ENCODE data around the gene PDIA6.

The PDIA6 gene

DNA sequence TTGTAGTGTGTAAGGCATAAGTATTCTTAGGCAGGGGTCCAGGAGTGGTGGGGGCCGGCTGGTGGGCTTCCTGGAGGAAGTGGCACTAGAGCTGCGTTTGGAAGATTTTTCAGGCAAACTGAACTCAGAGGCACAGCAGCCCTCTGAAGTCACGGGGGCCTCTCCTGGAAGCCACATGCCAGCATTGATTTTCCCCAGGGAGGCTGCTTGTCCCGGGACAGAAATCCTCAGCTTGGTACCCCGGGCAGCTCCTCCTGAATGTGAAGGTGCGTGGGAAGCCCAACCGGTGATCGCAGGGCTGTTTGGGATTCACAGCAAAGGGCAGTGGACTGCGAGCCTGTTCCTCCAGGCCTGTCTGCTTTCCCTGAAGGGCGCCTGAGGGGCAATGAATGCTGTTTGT, 1.6 kb upstream of the PDIA6 start:
- TF ChIP-seq, protein P1, sequence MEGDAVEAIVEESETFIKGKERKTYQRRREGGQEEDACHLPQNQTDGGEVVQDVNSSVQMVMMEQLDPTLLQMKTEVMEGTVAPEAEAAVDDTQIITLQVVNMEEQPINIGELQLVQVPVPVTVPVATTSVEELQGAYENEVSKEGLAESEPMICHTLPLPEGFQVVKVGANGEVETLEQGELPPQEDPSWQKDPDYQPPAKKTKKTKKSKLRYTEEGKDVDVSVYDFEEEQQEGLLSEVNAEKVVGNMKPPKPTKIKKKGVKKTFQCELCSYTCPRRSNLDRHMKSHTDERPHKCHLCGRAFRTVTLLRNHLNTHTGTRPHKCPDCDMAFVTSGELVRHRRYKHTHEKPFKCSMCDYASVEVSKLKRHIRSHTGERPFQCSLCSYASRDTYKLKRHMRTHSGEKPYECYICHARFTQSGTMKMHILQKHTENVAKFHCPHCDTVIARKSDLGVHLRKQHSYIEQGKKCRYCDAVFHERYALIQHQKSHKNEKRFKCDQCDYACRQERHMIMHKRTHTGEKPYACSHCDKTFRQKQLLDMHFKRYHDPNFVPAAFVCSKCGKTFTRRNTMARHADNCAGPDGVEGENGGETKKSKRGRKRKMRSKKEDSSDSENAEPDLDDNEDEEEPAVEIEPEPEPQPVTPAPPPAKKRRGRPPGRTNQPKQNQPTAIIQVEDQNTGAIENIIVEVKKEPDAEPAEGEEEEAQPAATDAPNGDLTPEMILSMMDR (IDR thresholded peaks at IDR 0.05) = no peak

DNA sequence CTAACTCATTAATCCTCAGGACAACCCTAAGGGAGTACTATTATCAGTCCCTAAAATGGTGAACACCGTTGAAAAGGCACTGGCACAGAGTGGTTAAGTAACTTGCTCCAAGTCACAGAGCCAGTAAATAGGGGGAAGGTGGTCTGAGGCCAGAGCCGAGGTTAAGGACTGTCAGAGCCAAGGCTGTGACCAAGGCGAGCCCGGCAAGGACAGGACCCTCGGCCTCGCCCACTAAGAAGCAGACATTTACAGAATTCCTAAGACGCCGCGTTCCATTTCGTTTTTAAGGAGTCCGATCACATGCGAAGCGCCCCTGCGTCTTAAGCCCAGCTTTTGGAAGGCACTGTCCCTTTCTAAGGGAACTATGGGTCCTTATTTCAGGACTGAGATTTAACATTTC, 1.1 kb downstream of the PDIA6 start:
- TF ChIP-seq, protein P1 (IDR thresholded peaks at IDR 0.05) = no peak

DNA sequence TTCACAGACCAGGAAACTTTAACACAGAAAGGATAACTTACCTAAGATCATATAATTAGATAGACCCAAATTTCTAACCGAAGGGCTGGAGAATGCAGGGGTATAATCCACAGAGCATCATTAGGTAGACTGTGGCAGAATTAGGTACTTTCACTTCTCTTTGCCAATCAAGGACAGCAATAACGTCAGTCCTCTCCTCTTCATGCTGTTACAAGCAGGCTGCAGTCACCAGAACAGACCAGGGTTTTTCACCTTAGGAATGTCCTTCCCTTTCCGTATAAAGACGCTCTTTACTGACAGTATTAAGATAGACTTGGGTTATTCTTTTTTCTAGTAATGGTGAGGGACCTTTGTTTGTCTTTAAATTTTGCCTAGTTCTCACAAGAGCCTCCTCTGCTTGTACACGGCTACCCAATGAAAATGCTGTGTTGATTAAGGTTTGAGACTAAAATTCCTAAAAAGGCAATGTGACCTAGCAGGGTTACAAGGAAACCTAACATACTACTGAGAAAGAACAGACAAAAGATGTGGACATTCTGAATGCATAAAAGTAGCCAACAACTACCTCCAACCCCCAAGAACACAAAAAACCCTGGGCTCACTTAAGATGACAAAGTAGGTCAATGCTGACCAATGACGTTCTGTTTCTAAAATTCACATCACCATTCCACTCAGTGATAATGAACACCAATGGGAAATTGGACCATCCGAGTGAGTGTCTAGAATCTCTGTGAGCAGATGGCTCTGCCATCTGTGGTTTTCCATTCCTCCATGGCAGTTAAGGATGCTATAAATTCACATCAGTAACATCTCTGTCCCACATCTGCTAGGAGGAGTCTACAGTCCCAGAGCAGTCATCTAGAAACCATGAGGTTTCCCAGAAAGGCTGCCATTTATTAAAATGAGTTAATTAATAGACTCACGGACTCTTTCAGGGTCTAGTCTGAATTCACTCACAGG, 2.1 kb downstream of the PDIA6 start:
- TF ChIP-seq, protein P1 (IDR thresholded peaks at IDR 0.05) = no peak

DNA sequence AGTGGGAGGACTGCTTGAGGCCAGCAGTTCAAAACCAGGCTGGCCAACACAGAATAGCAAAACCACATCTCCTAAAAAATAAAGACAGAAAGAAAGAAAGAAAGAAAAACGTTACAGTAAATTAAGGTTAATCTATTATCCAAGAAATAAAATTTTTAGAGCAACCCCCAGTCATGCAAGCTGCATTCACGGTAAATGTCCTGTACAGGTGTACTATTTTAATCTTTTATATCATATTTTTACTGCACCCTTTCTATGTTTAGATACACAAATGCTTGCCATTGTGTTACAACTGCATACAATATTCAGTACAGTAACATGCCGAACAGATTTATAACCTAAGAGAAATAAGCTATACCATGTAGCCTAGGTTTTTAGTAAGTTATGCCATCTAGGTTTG, 6.0 kb downstream of the PDIA6 start:
- TF ChIP-seq, protein P1 (IDR thresholded peaks at IDR 0.05) = no peak

DNA sequence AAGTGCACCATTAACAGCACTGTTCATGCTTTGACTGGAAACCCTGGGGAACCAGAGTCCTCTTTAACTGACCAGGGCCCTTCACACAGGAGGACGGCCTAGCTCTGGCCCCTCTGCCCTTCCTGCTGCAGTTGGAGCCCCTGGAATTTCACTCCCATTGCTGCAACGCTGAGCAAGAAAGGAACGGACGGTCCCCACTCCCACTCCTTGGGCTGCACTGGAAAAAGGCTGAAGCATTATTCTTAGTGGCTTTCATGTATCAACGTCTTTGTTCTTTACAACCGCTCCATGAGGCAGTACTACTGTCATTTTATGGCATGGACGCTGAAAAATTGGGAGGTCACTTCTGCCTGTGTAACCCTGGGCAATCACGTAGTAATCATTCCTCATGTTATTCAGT, 9.9 kb downstream of the PDIA6 start:
- TF ChIP-seq, protein P1 (IDR thresholded peaks at IDR 0.05) = no peak

DNA sequence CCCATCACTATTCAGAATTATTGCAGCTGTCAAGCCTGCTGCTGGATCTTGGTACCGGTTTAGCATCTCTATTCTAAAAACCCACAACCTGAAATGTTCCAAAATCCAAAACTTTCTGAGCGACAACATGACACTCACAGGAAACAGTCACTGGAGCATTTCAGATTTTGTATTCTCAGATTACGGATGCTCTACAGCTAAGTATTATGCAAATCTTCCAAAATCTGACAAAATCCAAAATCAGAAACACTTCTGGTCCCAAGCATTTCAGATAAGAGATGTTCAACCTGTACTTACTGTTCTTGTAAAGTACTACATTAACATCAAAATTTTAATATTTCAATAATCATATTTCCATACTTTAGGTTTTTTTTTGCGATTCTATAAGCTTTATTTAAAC, 12.4 kb downstream of the PDIA6 start:
- TF ChIP-seq, protein P1 (IDR thresholded peaks at IDR 0.05) = no peak

DNA sequence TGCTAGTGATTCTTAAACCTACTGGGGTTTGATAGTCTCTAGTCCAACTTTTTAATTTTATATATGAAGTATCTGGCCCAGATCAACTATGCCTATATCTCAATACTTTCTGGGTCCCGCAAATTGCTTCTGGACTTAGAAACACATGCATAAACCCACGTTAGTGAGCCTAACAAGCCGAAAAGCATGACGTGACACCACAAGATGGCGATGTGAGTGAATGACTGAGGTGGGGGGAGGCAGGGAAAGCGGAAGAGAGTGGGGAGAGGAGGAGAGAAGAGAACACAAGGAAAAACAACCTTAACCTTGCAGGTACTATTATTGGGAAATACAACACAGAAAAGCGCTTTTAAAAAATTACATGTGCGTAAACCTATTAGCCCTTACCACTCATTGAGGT, 13.8 kb downstream of the PDIA6 start:
- TF ChIP-seq, protein P1 (IDR thresholded peaks at IDR 0.05) = no peak

Data from LNCAP (cell line).